GM03348 (cell line): ENCODE data around the gene SEC14L6.
"Not testable (repeated sequence)": the region's sequence is repeated elsewhere in the genome, so short reads cannot be mapped to it uniquely, and the experiment has no call there.

Experiments used
- DNase-seq: peaks from one replicate; pipeline ENCODE4 v3.0.0; 2012; ENCODE audit warnings: low spot score

The SEC14L6 gene

GRCh38 chr22:30566125-30566524, 19.6 kb upstream of the SEC14L6 start:
- no peak for DNase-seq

GRCh38 chr22:30565341-30565740, 18.8 kb upstream of the SEC14L6 start:
- DNase-seq = no peak

- DNase-seq = no peak
These were observed 18.2 kb upstream of the SEC14L6 start for GRCh38 chr22:30564761-30565119.

- no peak for DNase-seq
These were observed 17.7 kb upstream of the SEC14L6 start for GRCh38 chr22:30564045-30564760.

GRCh38 chr22:30562366-30562765, 15.8 kb upstream of the SEC14L6 start:
- no peak for DNase-seq

GRCh38 chr22:30561402-30562189, 15.1 kb upstream of the SEC14L6 start:
- DNase-seq = no peak

- DNase-seq = not testable (repeated sequence)
These were observed 14.2 kb upstream of the SEC14L6 start for GRCh38 chr22:30560643-30561202.

GRCh38 chr22:30559889-30560288, 13.3 kb upstream of the SEC14L6 start:
- DNase-seq = no peak

- DNase-seq = no peak
These were observed 10.7 kb upstream of the SEC14L6 start for GRCh38 chr22:30557243-30557642.

GRCh38 chr22:30556388-30556787, 9.8 kb upstream of the SEC14L6 start:
- no peak for DNase-seq

GRCh38 chr22:30555282-30556210, 9.0 kb upstream of the SEC14L6 start:
- DNase-seq = no peak

GRCh38 chr22:30553971-30554370, 7.4 kb upstream of the SEC14L6 start:
- DNase-seq = no peak

GRCh38 chr22:30552719-30553118, 6.2 kb upstream of the SEC14L6 start:
- DNase-seq = no peak

- not testable (repeated sequence) for DNase-seq
These were observed 5.3 kb upstream of the SEC14L6 start for GRCh38 chr22:30551813-30552212.

GRCh38 chr22:30547188-30547587, 647 bp upstream of the SEC14L6 start:
- DNase-seq = no peak

GRCh38 chr22:30542811-30543188, 3.7 kb downstream of the SEC14L6 start:
- no peak for DNase-seq

- peak; percentile 37 for DNase-seq
These were observed 4.4 kb downstream of the SEC14L6 start for GRCh38 chr22:30541961-30542810.

- not testable (repeated sequence) for DNase-seq
These were observed 5.0 kb downstream of the SEC14L6 start for GRCh38 chr22:30541511-30541910.

- DNase-seq = no peak
These were observed 7.2 kb downstream of the SEC14L6 start for GRCh38 chr22:30539368-30539767.

GRCh38 chr22:30538280-30538679, 8.3 kb downstream of the SEC14L6 start:
- no peak for DNase-seq

- DNase-seq = no peak
These were observed 9.3 kb downstream of the SEC14L6 start for GRCh38 chr22:30537083-30537731.
